ENCODE data around the gene URM1.

The URM1 gene

DNA sequence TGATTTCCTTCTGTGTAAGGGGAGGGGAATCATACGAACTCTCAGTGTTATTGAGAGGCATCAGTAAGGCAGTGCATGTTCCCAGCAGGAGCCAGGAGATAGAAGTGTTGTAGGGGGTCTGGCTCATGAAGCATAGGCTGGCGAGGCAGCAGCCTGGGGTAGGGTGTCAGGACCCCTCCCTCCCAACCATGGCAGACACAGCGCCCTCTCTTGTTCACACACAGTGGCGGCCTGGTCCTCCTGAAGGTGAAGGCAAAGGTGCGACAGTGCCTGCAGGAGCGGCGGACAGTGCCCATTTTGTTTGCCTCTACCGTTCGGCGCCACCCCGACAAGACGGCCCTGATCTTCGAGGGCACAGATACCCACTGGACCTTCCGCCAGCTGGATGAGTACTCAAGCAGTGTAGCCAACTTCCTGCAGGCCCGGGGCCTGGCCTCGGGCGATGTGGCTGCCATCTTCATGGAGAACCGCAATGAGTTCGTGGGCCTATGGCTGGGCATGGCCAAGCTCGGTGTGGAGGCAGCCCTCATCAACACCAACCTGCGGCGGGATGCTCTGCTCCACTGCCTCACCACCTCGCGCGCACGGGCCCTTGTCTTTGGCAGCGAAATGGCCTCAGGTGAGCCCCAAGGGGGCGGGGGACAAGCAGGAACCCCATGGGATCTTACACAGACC is 26.1 kb upstream of the URM1 start:
- DNase-seq (ENCODE audit: low read depth in 2 of 3, low spot score in 1 of 3), result no peak

DNA sequence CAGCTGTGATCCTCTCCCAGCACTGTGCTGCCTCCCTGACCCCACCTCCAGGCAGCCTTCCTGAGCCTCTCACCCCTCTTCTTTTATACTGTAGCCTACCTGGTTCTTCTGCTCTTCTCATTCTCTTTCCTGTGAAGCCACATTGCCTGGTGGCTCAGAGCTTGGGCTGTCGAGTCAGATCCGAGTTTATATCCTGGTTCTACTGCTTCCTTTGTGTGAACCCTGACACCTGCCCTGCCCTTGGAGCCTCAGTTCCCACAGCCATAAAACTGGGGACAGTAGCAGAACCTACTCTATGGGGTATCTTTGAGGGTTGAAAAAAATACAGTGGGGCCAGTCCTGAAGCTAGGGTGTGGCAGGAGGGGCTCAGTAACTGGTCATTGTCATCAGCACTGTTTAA is 22.0 kb upstream of the URM1 start:
- DNase-seq (ENCODE audit: low read depth in 2 of 3, low spot score in 1 of 3), result no peak

DNA sequence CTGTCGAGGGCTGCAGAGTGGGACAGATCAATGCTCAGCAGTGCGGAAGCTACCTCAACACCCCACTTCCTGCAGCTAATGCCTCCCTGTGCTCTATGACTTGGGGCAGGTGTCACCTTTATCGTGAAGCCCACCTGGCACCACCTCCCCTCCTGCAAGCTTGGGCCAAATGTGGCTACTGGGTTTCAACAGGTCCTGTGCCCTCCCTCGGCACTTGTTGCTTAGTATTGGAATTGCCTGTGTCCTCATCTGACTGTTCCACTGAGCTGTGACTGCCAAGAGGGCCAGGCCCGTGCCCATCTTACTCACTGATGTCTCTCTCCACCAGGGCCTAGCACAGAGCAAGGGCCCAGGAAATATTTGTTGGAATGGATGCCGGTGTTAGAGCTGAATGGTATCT is 21.4 kb upstream of the URM1 start:
- no peak for DNase-seq (ENCODE audit: low read depth in 2 of 3, low spot score in 1 of 3)

DNA sequence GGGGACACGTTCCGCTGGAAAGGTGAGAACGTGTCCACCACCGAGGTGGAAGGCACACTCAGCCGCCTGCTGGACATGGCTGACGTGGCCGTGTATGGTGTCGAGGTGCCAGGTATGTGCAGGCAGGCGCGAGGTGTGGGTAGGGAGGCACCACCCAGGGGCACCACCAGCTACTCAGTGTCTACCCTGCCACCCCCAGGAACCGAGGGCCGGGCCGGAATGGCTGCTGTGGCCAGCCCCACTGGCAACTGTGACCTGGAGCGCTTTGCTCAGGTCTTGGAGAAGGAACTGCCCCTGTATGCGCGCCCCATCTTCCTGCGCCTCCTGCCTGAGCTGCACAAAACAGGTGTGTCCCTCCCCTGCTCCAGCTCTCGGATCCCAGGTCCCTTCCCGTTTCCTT is 15.7 kb upstream of the URM1 start:
- DNase-seq (ENCODE audit: low read depth in 2 of 3, low spot score in 1 of 3), result no peak

- no peak for DNase-seq (ENCODE audit: low read depth in 2 of 3, low spot score in 1 of 3)
These were observed 13.1 kb upstream of the URM1 start for GRCh38 chr9:128358090-128358489.

DNA sequence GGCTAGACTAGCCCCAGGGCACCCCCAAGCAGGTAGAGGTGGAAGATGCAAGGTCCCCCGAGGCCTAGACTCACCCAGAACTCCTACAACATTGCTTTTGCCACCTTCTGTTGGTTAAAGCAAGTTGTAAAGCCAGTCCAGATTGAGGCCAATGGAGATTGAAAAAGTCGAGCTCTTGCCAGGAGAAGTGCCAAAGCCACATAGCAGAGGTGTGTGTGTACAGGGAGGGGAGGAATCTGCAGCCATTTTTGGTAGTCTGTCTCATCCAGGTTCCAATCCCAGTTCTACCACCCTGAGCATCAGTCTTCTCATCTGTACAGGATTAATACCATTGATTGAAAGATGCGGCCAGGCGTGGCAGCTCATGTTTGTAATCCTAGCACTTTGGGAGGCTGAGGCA is 12.3 kb upstream of the URM1 start:
- DNase-seq (ENCODE audit: low read depth in 2 of 3, low spot score in 1 of 3), result no peak

DNA sequence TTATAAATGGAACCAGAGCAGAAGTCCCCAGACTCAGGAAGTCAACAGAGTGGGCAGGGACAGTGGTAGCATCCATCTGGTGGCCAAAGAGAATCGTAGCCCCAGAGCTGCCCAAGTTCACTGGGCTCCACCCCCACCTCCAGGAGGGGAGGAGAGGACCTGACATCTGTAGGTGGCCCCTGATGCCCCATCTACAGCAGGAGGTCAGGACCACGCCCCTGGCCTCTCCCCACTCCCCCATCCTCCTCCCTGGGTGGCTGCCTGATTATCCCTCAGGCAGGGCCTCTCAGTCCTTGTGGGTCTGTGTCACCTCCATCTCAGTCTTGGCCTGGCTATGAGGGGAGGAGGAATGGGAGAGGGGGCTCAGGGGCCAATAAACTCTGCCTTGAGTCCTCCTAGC is 10.3 kb upstream of the URM1 start:
- DNase-seq (ENCODE audit: low read depth in 2 of 3, low spot score in 1 of 3), result no peak

GRCh38 chr9:128361296-128361985 is 9.7 kb upstream of the URM1 start:
- no peak for DNase-seq (ENCODE audit: low read depth in 2 of 3, low spot score in 1 of 3)

GRCh38 chr9:128361986-128362646 is 9.1 kb upstream of the URM1 start:
- DNase-seq (ENCODE audit: low read depth in 2 of 3, low spot score in 1 of 3), result peak; percentile 43 to 61 (median 56)

DNA sequence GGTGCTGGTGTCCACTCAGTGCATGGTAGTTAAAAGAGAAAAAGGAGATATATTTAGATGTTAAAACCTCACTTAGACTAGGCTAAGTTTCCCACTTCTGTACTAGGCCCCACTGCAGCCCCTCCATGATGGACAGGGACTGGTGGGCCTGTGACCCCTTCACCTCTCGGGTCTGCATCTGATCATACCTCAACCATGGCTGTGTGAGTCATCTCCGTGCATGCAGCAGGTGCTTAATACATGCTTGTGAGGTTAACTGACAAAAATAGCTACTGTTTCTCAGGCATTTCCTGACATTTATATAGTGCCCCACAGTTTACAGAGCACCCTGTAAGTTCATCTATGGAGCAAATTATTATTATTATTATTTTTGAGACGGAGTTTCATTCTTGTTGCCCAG is 8.4 kb upstream of the URM1 start:
- DNase-seq (ENCODE audit: low read depth in 2 of 3, low spot score in 1 of 3), result no peak

DNA sequence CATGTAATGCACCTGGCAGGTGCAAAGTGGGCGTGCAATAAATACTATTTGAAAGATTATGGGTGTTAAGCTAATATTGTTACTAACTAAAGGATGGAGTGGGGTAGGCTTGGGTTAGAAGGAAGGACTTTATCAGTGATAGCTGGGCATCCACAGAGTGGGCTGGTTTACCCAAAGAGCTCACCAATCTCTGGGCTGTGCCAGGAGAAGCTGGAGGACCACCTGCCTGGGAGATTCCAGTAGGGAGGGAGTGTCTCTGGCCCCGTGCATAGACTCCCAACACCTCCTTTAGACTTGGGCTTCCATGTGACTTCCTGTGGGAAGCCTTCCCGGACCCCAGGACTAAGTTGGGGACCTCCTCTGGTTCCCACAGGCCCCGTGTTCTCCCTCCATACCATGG is 5.6 kb upstream of the URM1 start:
- no peak for DNase-seq (ENCODE audit: low read depth in 2 of 3, low spot score in 1 of 3)

- DNase-seq (ENCODE audit: low read depth in 2 of 3, low spot score in 1 of 3), result no peak
These were observed 2.0 kb upstream of the URM1 start for GRCh38 chr9:128369024-128369706.

GRCh38 chr9:128370367-128370751 is 815 bp upstream of the URM1 start:
- no peak for DNase-seq (ENCODE audit: low read depth in 2 of 3, low spot score in 1 of 3)

DNA sequence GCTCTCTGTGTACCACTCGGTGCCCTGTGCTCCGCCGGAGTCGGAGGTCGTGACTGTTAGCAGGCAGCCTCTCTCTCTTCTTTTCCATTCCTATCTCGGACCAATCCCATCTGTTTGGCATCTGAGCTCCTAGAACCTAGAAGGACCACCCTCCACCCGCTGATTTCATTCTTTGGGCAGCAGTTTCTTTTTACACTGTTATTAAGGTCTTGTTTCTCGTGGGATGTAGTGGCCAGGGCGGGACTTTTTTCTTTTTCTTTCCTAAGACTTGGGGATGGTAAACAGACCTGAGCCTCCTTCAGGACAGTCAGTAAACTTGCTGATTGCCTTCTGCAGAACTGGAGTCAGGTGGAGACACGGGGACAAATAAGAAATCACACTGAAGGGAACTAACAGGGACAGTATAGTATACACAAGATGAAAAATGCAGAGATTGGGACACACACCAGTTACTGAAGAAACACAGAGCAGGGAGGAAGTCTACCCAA is 500 bp downstream of the URM1 start:
- no peak for DNase-seq (ENCODE audit: low read depth in 2 of 3, low spot score in 1 of 3)

DNA sequence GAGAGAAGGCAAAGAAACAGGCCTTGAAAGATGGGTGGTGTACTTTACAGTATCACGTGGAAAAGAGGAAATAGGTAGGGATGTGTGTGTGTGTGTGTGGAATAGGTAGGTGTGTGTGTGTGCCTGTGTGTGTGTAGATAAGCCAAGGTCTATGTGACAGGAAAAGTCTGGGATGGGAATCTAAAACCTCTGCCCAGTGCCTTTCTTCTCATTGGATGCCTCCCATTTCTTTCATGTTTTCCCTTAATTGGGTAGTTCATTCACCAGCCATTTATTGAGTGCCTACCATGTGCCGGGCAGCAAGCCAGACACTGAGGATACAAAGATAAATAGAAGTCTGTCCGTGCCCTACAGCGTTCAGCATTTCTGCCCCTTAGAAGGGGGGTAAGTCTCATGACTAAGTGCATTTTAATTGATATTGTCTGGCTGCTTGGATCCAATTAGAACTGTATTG is 1.0 kb downstream of the URM1 start:
- DNase-seq (ENCODE audit: low read depth in 2 of 3, low spot score in 1 of 3), result no peak

- no peak for DNase-seq (ENCODE audit: low read depth in 2 of 3, low spot score in 1 of 3)
These were observed 1.6 kb downstream of the URM1 start for GRCh38 chr9:128372784-128373183.

GRCh38 chr9:128374221-128374675 is 3.1 kb downstream of the URM1 start:
- DNase-seq (ENCODE audit: low read depth in 2 of 3, low spot score in 1 of 3), result no peak

GRCh38 chr9:128375865-128376264 is 4.7 kb downstream of the URM1 start:
- no peak for DNase-seq (ENCODE audit: low read depth in 2 of 3, low spot score in 1 of 3)

DNA sequence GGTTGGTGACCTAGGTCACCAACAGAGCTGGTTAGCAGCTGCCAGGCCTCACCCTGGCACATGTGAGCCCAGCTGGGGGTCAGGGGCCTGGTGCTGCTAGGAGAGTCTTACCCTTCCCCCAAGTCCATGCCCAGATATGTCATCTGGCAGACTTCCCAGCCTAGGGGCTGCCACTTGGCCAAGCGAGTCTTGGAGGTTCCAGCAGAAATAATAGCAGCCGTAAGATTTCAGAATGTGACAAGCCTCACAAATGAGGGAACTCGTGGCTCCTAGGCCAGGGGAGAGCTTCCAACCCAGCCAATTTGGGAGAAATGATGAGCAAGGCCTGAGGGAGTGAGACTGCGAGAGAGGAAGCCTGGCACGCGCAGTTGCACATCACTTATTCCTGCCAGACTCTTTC is 11.1 kb downstream of the URM1 start:
- DNase-seq (ENCODE audit: low read depth in 2 of 3, low spot score in 1 of 3), result no peak

- no peak for DNase-seq (ENCODE audit: low read depth in 2 of 3, low spot score in 1 of 3)
These were observed 12.0 kb downstream of the URM1 start for GRCh38 chr9:128383007-128383753.

- DNase-seq (ENCODE audit: low read depth in 2 of 3, low spot score in 1 of 3), result no peak
These were observed 12.6 kb downstream of the URM1 start for GRCh38 chr9:128383791-128384190.

All from stimulated activated CD4-positive, alpha-beta T cell treated with anti-CD3 and anti-CD28 coated beads, Interleukin-12 subunit alpha, Interleukin-12 subunit beta, amount 100 ng/mL, for 48 hours (primary cell).